ENCODE data around the gene SIMC1. TPM values are rescaled to one million over a fixed set of nuclear protein-coding genes. Genes with fewer than 3 reads are reported as not detected.

SIMC1 gene
- total and polyA plus RNA-seq, 2 donors (not counting 3 experiments of a cell fraction or from before 2014, with no cell fraction given) = 9.0 to 16.2 TPM

- FAIRE-seq (no peak), DNase-seq (ENCODE audit: low read depth, low spot score) (no peak)
- no peaks in the 10 kb centered on the region for H3K9me1 ChIP-seq (replicated peaks; ENCODE audit: control insufficient read depth, extremely low read depth, insufficient read depth, low read length)
- no TSS peak for BruUV-seq (replicated peaks)
- H3K79me2 ChIP-seq (ENCODE audit: control insufficient read depth, insufficient read depth, low read length) = no peaks in the 10 kb centered on the region
- H4K20me1 ChIP-seq (replicated peaks; ENCODE audit: control insufficient read depth, extremely low read depth, insufficient read depth, low read length) = no peaks in the 10 kb centered on the region
- CTCF ChIA-PET = no interaction called here
- H3K4me2 ChIP-seq (ENCODE audit: insufficient read depth, low read length) = no peak overlapping the region
- H2AFZ ChIP-seq (ENCODE audit: low read depth, low read length) = no peak overlapping the region
- H3K9ac ChIP-seq (replicated peaks; ENCODE audit: extremely low read depth, insufficient read depth, low read length) = no peak overlapping the region
- dilution Hi-C loops (cut with MboI; ENCODE audit: extremely low pct_ligation_motif_present, low sequenced_read_pairs) (no loop called here), intact Hi-C loops (cut with micrococcal nuclease) (no loop called here)
- POLR2A ChIA-PET = no interaction called here
- no peaks in the 10 kb centered on the region for H3K9me3 ChIP-seq (replicated peaks; ENCODE audit: control insufficient read depth, insufficient read depth, low read length)
- no peak for TF ChIP-seq FOS (IDR thresholded peaks at IDR 0.05; ENCODE audit: borderline replicate concordance, insufficient read depth, low read length)
- no peak for TF ChIP-seq POLR2A (IDR thresholded peaks at IDR 0.05; ENCODE audit: low read depth, low read length)
- no peak for TF ChIP-seq EZH2 (IDR thresholded peaks at IDR 0.05; ENCODE audit: borderline replicate concordance, low read depth, low read length, severe bottlenecking)
- no peak for TF ChIP-seq CTCF (IDR thresholded peaks at IDR 0.05; ENCODE audit: extremely low read depth in 1 of 2, insufficient read depth in 1 of 2, low read depth in 1 of 2, low read length in 2 of 2)
- no peak for TF ChIP-seq POLR2AphosphoS5 (IDR thresholded peaks at IDR 0.05; ENCODE audit: insufficient read depth, low read depth, low read length)
- TF ChIP-seq JUN (IDR thresholded peaks at IDR 0.05; ENCODE audit: borderline replicate concordance, insufficient read depth, insufficient read length, low read depth) = no peak
- no peak for TF ChIP-seq MYC (IDR thresholded peaks at IDR 0.05; ENCODE audit: low read depth, low read length)
- no peak overlapping the region for H3K27ac ChIP-seq (ENCODE audit: insufficient read depth, low read depth, low read length)
- no peak overlapping the region for H3K4me3 ChIP-seq (replicated peaks in 1 of 3; ENCODE audit: insufficient read depth in 1 of 3, low read depth in 1 of 3, low read length in 3 of 3)
- no peaks in the 10 kb centered on the region for H3K4me1 ChIP-seq (ENCODE audit: control insufficient read depth, extremely low read depth, insufficient read depth, low read length)
- no peaks in the 10 kb centered on the region for H3K27me3 ChIP-seq (ENCODE audit: control insufficient read depth in 2 of 2, insufficient read depth in 2 of 2, low read length in 2 of 2)
- H3K36me3 ChIP-seq (ENCODE audit: control insufficient read depth in 2 of 2, extremely low read depth in 1 of 2, insufficient read depth in 2 of 2, low read length in 2 of 2) = peaks cover 2 to 6% of the 10 kb centered on the region in 2 experiments
Measured at GRCh38 chr5:176320577-176320976, 82.4 kb downstream of the SIMC1 start.

Measured in endothelial cell of umbilical vein (primary cell).